SU-DHL-6 (cell line): ENCODE data around the gene SLC25A19.

Experiments used
- H2AFZ ChIP-seq: fragments of 200-600 bp; sonication (generic); 2 replicates; pipeline ENCODE4 v1.6.1; 2014; ENCODE audit warnings: low read depth, mild to moderate bottlenecking, moderate library complexity, mixed read lengths, antibody characterized with exemption, low read length; ENCODE audit not compliant: severe bottlenecking
- H3F3A ChIP-seq: fragments of 200-600 bp; shearing (Covaris generic); 2 replicates; pipeline ENCODE4 v1.6.0; 2016; ENCODE audit warnings: antibody characterized with exemption, mild to moderate bottlenecking; ENCODE audit not compliant: insufficient read depth
- H3K27ac ChIP-seq: fragments of 200-600 bp; sonication (generic); 2 replicates; pipeline ENCODE4 v1.5.1; 2016; ENCODE audit warnings: low read depth, mild to moderate bottlenecking, low read length, moderate library complexity, mixed read lengths
- H3K27me3 ChIP-seq: fragments of 200-600 bp; sonication (generic), shearing (Covaris generic); 2 replicates; pipeline ENCODE4 v1.6.0; 2014; ENCODE audit warnings: mild to moderate bottlenecking, low read length
- H3K36me3 ChIP-seq: fragments of 200-600 bp; sonication (generic); 2 replicates; pipeline ENCODE4 v1.6.1; 2014; ENCODE audit warnings: mild to moderate bottlenecking, low read length, mixed read lengths
- H3K4me2 ChIP-seq: fragments of 300-600, 200-600 bp; shearing (Covaris generic), sonication (generic); 2 replicates; pipeline ENCODE4 v1.6.0; 2014; ENCODE audit warnings: low read length, low read depth, mild to moderate bottlenecking; ENCODE audit not compliant: poor library complexity, severe bottlenecking
- H3K4me3 ChIP-seq: fragments of 200-600 bp; sonication (generic); 2 replicates; pipeline ENCODE4 v1.5.1; 2014; ENCODE audit warnings: antibody characterized with exemption, low read length, mild to moderate bottlenecking, mixed read lengths; ENCODE audit not compliant: insufficient read depth, poor library complexity, severe bottlenecking
- H3K79me2 ChIP-seq: fragments of 200-600 bp; sonication (generic); 2 replicates; pipeline ENCODE4 v1.6.1; 2014; ENCODE audit warnings: mild to moderate bottlenecking, low read length, moderate library complexity; ENCODE audit not compliant: insufficient read depth
- H3K9ac ChIP-seq: fragments of 200-600 bp; sonication (generic); 2 replicates; pipeline ENCODE4 v1.7.0; 2014; ENCODE audit warnings: mild to moderate bottlenecking, low read length
- H3K9me2 ChIP-seq: fragments of 200-600 bp; sonication (generic); replicated peaks from 2 replicates; pipeline ENCODE4 v1.6.1; 2014; ENCODE audit warnings: low read length; ENCODE audit not compliant: insufficient read depth
- H3K9me3 ChIP-seq: fragments of 200-600 bp; sonication (generic); 2 replicates; pipeline ENCODE4 v1.6.1; 2014; ENCODE audit warnings: low read length, mixed read lengths; ENCODE audit not compliant: insufficient read depth
- H4K20me1 ChIP-seq: fragments of 200-600 bp; sonication (generic); 2 replicates; pipeline ENCODE4 v1.6.1; 2014; ENCODE audit warnings: low read depth, mild to moderate bottlenecking, antibody characterized with exemption, low read length, moderate library complexity, mixed read lengths
- EZH2phosphoT487 ChIP-seq: fragments of 200-600 bp; sonication (generic), shearing (Covaris generic); conservative IDR thresholded peaks from 2 replicates; pipeline ENCODE4 v1.6.1; 2018; ENCODE audit warnings: mild to moderate bottlenecking, antibody characterized with exemption, low read length, moderate library complexity, mixed read lengths
- TF ChIP-seq, protein P1 (sequence below): fragments of 200-600 bp; sonication (generic); IDR thresholded peaks from one replicate; pipeline ENCODE4 v1.5.1; 2017; ENCODE audit warnings: antibody characterized with exemption, mild to moderate bottlenecking, low read length, moderate library complexity; ENCODE audit not compliant: insufficient read depth, poor library complexity, severe bottlenecking

SLC25A19 gene

GRCh38 chr17:75237100-75238014 lies 51.9 kb downstream of the SLC25A19 start:
- H3K36me3 ChIP-seq = peaks cover 4% of the 10 kb centered on the region; the same call in 1 of the 2 replicates
- no peak for TF ChIP-seq EZH2phosphoT487
- TF ChIP-seq, protein P1, sequence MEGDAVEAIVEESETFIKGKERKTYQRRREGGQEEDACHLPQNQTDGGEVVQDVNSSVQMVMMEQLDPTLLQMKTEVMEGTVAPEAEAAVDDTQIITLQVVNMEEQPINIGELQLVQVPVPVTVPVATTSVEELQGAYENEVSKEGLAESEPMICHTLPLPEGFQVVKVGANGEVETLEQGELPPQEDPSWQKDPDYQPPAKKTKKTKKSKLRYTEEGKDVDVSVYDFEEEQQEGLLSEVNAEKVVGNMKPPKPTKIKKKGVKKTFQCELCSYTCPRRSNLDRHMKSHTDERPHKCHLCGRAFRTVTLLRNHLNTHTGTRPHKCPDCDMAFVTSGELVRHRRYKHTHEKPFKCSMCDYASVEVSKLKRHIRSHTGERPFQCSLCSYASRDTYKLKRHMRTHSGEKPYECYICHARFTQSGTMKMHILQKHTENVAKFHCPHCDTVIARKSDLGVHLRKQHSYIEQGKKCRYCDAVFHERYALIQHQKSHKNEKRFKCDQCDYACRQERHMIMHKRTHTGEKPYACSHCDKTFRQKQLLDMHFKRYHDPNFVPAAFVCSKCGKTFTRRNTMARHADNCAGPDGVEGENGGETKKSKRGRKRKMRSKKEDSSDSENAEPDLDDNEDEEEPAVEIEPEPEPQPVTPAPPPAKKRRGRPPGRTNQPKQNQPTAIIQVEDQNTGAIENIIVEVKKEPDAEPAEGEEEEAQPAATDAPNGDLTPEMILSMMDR = no peak

GRCh38 chr17:75232786-75233185 lies 56.4 kb downstream of the SLC25A19 start:
- Histone ChIP-seq H3K9me2 (no peaks in the 10 kb centered on the region), H3K27ac (no peak overlapping the region), H4K20me1 (no peaks in the 10 kb centered on the region), H3K9ac (no peak overlapping the region), H3K4me3 (no peak overlapping the region), H3K4me2 (no peak overlapping the region), H3K27me3 (no peaks in the 10 kb centered on the region), H3F3A (no peaks in the 10 kb centered on the region), H3K79me2 (no peaks in the 10 kb centered on the region), H3K36me3 (peaks cover 11% of the 10 kb centered on the region; the same call in 1 of the 2 replicates), H2AFZ (no peak overlapping the region), H3K9me3 (no peaks in the 10 kb centered on the region)
- TF ChIP-seq EZH2phosphoT487 = no peak
- TF ChIP-seq, protein P1 = no peak

More at GRCh38 chr17:75237100-75238014, 51.9 kb downstream of the SLC25A19 start:
- no peak overlapping the region for H3K27ac ChIP-seq
- H3K9ac ChIP-seq = no peak overlapping the region
- H3K79me2 ChIP-seq = no peaks in the 10 kb centered on the region
- no peaks in the 10 kb centered on the region for H4K20me1 ChIP-seq
- H3K9me3 ChIP-seq = no peaks in the 10 kb centered on the region
- H3F3A ChIP-seq = peaks cover 6% of the 10 kb centered on the region; the same call in 1 of the 2 replicates
- H2AFZ ChIP-seq = no peak overlapping the region
- no peak overlapping the region for H3K4me2 ChIP-seq
- H3K9me2 ChIP-seq = no peaks in the 10 kb centered on the region
- H3K4me3 ChIP-seq = no peak overlapping the region
- H3K27me3 ChIP-seq = no peaks in the 10 kb centered on the region

DNA sequence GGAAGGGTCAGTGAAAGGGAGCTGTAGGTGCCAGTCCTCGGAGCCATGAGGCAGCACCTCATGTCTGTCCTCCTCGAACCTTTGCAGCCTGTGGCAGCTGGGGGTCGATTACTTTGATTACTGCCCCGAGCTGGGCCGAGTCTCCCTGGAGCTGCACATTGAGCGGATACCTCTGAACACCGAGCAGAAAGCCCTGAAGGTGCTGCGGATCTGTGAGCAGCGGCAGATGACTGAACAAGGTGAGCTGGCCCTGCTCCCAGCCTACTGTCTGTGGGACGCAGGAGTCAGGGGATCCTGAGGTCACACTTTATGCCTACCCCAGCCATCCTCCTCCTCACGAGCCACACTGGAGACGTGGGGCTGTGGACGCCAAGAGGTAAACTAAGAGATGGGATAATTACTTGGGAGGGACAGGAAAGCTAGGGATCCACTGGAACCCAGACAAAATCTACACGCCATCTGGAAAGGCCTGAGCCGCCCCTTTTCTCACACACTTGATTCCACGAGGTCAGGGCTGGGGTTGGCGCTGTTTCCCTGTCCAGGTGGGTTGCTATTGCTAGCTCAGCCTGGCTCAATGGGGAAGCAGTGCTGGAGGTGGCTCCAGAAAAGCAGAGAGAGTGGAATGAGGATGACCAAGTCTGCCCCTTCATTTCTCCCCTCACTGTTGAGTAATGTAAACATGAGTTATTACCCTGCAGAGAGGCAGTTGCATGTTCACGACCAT lies 57.3 kb downstream of the SLC25A19 start:
- no peak overlapping the region for H2AFZ ChIP-seq
- no peaks in the 10 kb centered on the region for H3K79me2 ChIP-seq
- no peaks in the 10 kb centered on the region for H4K20me1 ChIP-seq
- H3K4me2 ChIP-seq = no peak overlapping the region
- H3K27me3 ChIP-seq = no peaks in the 10 kb centered on the region
- H3K9me3 ChIP-seq = no peaks in the 10 kb centered on the region
- H3K9ac ChIP-seq = no peak overlapping the region
- peaks cover 12% of the 10 kb centered on the region; the same call in 1 of the 2 replicates for H3K36me3 ChIP-seq
- H3K9me2 ChIP-seq = no peaks in the 10 kb centered on the region
- H3K4me3 ChIP-seq = no peak overlapping the region
- H3K27ac ChIP-seq = no peak overlapping the region
- TF ChIP-seq, protein P1 = no peak
- TF ChIP-seq EZH2phosphoT487 = no peak
- H3F3A ChIP-seq = no peaks in the 10 kb centered on the region
